LNCaP clone FGC (cell line): ENCODE results near the gene SLC44A1.

Source experiments
- DNase-seq: peaks from one replicate; pipeline ENCODE4 v3.0.0-alpha.2; 2011; ENCODE audit warnings: low read depth
- H3K4me3 ChIP-seq: 2 replicates; pipeline ENCODE4 v1.5.1; 2011; ENCODE audit warnings: mild to moderate bottlenecking, low read depth, low read length, control low read depth
- TF ChIP-seq, protein P1 (sequence below): IDR thresholded peaks from 2 replicates; pipeline ENCODE4 v1.5.1; 2012; ENCODE audit warnings: mild to moderate bottlenecking; ENCODE audit not compliant: control insufficient read depth, insufficient read depth; ENCODE audit errors: extremely low read depth

SLC44A1 gene

DNA sequence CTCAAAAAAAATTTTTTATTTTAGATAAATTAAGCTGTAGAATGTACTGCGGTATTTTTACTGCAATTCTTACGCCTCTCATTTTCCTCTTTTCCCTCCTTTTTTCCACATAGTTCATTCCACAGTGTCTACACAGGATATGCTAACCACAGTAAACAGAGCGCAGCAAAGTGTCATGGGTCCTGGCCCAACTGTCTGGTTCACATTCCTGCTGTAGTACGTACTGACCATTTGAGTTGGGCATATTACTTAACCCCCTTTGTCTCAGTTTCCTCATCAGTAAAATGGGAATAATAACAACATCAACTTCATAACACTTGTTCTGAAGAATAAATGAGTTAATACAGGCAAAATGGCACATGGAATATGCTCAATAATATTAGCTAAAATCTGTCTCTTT is 41.6 kb downstream of the SLC44A1 start:
- TF ChIP-seq, protein P1, sequence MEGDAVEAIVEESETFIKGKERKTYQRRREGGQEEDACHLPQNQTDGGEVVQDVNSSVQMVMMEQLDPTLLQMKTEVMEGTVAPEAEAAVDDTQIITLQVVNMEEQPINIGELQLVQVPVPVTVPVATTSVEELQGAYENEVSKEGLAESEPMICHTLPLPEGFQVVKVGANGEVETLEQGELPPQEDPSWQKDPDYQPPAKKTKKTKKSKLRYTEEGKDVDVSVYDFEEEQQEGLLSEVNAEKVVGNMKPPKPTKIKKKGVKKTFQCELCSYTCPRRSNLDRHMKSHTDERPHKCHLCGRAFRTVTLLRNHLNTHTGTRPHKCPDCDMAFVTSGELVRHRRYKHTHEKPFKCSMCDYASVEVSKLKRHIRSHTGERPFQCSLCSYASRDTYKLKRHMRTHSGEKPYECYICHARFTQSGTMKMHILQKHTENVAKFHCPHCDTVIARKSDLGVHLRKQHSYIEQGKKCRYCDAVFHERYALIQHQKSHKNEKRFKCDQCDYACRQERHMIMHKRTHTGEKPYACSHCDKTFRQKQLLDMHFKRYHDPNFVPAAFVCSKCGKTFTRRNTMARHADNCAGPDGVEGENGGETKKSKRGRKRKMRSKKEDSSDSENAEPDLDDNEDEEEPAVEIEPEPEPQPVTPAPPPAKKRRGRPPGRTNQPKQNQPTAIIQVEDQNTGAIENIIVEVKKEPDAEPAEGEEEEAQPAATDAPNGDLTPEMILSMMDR, result no peak
- no peak overlapping the region for H3K4me3 ChIP-seq
- no peak for DNase-seq

DNA sequence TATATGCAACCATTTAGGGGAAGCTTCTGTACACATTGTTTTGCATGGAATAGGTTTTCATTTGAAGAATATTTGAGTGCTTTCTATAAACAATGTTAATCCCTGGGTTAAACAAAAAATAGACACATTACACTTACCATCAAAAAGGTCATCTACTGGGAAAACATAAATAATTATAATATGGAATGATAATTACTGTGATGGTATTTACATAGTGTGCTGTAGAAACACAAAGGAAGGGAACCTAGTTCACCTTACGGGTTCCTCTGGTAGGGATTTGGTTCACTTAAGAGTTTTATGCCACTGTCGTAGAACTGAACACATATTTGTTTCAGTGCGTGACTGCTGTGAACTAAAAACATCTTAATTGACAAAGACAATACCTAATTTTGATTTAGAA is 44.9 kb downstream of the SLC44A1 start:
- TF ChIP-seq, protein P1, result no peak
- no peak overlapping the region for H3K4me3 ChIP-seq
- DNase-seq, result no peak

DNA sequence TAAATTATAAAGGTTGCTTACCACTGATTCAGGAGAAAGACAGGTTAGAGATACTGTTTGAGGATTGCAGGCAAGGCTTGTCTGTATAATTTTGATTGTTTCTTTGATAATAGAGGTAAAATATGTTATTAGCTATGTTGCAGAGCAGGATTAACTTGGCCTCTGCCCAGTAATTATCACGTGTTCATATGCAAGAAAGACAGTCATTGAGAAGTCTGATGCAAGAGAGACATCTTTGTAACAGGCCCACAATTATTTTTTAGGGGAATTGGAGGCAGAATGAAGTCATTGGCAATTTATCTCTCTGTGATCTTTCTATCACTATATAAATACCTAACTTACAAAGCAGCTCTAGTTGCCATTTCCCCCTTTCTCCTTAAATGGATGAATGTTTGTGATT is 46.0 kb downstream of the SLC44A1 start:
- DNase-seq, result peak; percentile 87
- TF ChIP-seq, protein P1, result no peak
- H3K4me3 ChIP-seq, result no peak overlapping the region

DNA sequence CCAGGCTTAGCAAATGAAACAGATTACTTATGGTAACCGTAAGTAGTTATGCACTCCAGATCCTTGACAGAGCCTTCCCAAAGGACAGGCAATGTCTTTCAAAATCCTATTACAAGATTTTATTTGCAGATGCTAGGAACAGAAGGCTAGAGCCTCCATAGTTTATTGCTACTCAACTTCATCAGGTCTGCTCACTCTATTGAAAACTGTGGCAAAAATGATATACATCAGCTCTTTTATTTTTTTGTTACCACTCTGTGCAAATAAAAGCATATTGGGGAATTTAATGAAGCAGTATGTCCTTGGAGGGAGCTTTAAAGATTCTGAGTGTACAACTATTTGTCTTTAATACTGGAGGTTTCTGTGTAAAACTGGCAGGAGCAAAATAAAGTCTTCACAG is 46.5 kb downstream of the SLC44A1 start:
- TF ChIP-seq, protein P1, result no peak
- H3K4me3 ChIP-seq, result no peak overlapping the region
- no peak for DNase-seq

DNA sequence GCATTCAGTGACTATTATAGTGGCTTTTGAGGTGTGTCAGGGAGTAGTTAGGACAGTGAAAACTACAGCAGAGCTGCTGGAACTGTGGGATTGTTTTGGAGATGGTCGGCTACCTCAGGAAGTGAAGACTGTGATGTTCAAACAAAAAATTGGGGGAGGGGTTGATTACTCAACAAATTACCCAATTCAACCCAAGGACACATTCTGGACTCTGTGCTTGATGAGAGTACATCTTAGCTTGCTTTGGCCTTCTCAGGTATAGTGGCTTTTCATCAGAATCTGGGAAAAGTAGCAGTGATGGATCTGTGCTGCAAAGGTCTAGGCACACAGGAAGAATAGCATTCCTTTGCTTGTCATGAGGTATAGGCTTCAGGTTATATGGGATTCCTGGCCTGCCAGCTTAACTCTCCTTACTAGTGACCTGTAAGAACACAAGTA is 47.0 kb downstream of the SLC44A1 start:
- TF ChIP-seq, protein P1, result no peak
- H3K4me3 ChIP-seq, result no peak overlapping the region
- no peak for DNase-seq

DNA sequence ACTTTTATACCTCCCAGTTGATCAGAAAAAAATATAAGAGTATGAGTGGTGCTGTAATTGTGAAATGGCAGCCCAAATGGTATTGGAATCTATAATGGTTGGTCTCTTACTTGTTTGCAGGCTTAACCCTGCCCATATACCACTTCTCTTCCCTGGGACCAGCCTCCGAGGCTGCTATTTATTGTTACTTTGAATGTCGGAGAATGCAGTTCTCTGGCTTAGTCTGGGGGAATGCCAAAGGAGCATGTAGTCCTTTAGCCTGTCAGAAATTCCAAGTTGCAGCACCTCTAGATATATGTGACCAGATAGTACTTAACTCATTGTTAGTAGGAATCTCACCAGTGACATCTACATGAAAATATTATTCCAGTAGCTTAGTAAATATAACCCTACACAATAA is 47.5 kb downstream of the SLC44A1 start:
- DNase-seq, result no peak
- TF ChIP-seq, protein P1, result no peak

DNA sequence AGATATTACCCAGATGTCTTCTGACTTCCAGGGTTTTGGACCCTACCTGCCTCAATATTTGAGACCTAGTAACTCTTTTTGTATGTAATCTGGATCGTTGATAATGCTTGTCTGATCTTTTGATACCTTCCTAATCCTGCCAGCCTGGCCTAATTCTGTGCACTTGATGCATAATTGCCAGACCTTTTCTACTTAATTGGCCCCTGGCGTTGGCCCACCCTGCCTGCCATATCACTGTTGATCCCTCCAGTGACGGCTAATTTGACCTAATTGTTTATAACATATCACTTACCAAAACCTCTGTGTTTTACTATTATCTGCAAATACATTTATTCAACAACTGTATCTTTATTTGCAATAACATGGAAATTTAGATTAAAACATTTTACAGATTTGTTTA is 49.0 kb downstream of the SLC44A1 start:
- TF ChIP-seq, protein P1, result no peak
- DNase-seq, result no peak
- no peak overlapping the region for H3K4me3 ChIP-seq

More for the DNA sequence above, 47.5 kb downstream of the SLC44A1 start:
- no peak overlapping the region for H3K4me3 ChIP-seq
